Measurements from ENCODE around the gene OR2F2.

Gene OR2F2

GRCh38 chr7:143934526-143935325 is at the start of gene OR2F2:
OR2F2 (plus strand) TSS chr7:143935233; CDS start chr7:143935233, 0 bp downstream.
- in situ Hi-C loops (cut with HindIII; ENCODE audit: low pct_ligation_motif_present, low pct_unique_long_range_greater_than_20kb, low sequenced_read_pairs): no loop called here
- no peak for DNase-seq

- in situ Hi-C loops (cut with HindIII; ENCODE audit: low pct_ligation_motif_present, low pct_unique_long_range_greater_than_20kb, low sequenced_read_pairs): no loop called here
- DNase-seq: no peak
Observed at GRCh38 chr7:143885951-143886350, 49.1 kb upstream of the OR2F2 start.

- in situ Hi-C loops (cut with HindIII; ENCODE audit: low pct_ligation_motif_present, low pct_unique_long_range_greater_than_20kb, low sequenced_read_pairs): no loop called here
- no peak for DNase-seq
Observed at GRCh38 chr7:143886826-143887477, 48.1 kb upstream of the OR2F2 start.

- in situ Hi-C loops (cut with HindIII; ENCODE audit: low pct_ligation_motif_present, low pct_unique_long_range_greater_than_20kb, low sequenced_read_pairs): no loop called here
- no peak for DNase-seq
Observed at GRCh38 chr7:143889068-143889467, 46.0 kb upstream of the OR2F2 start.

- no peak for DNase-seq
- in situ Hi-C loops (cut with HindIII; ENCODE audit: low pct_ligation_motif_present, low pct_unique_long_range_greater_than_20kb, low sequenced_read_pairs): no loop called here
Observed at GRCh38 chr7:143890558-143890957, 44.5 kb upstream of the OR2F2 start.

- in situ Hi-C loops (cut with HindIII; ENCODE audit: low pct_ligation_motif_present, low pct_unique_long_range_greater_than_20kb, low sequenced_read_pairs): no loop called here
Observed at GRCh38 chr7:143891457-143891856, 43.6 kb upstream of the OR2F2 start.

GRCh38 chr7:143892527-143893300 is 42.3 kb upstream of the OR2F2 start:
- in situ Hi-C loops (cut with HindIII; ENCODE audit: low pct_ligation_motif_present, low pct_unique_long_range_greater_than_20kb, low sequenced_read_pairs): no loop called here
- peak; percentile 87 for DNase-seq

More at GRCh38 chr7:143891457-143891856, 43.6 kb upstream of the OR2F2 start:
- DNase-seq: no peak

GRCh38 chr7:143896667-143897066 is 38.4 kb upstream of the OR2F2 start:
- DNase-seq: no peak
- in situ Hi-C loops (cut with HindIII; ENCODE audit: low pct_ligation_motif_present, low pct_unique_long_range_greater_than_20kb, low sequenced_read_pairs): no loop called here

GRCh38 chr7:143898810-143899209 is 36.2 kb upstream of the OR2F2 start:
- in situ Hi-C loops (cut with HindIII; ENCODE audit: low pct_ligation_motif_present, low pct_unique_long_range_greater_than_20kb, low sequenced_read_pairs): no loop called here
- no peak for DNase-seq

GRCh38 chr7:143900230-143900766 is 34.7 kb upstream of the OR2F2 start:
- in situ Hi-C loops (cut with HindIII; ENCODE audit: low pct_ligation_motif_present, low pct_unique_long_range_greater_than_20kb, low sequenced_read_pairs): no loop called here
- DNase-seq: peak; percentile 55

- no peak for DNase-seq
- in situ Hi-C loops (cut with HindIII; ENCODE audit: low pct_ligation_motif_present, low pct_unique_long_range_greater_than_20kb, low sequenced_read_pairs): no loop called here
Observed at GRCh38 chr7:143901332-143901667, 33.7 kb upstream of the OR2F2 start.

GRCh38 chr7:143901668-143902331 is 33.2 kb upstream of the OR2F2 start, which contains the start of gene TCAF1:
TCAF1 (minus strand) TSS chr7:143902176; CDS start chr7:143876608, 25,568 bp downstream.
- in situ Hi-C loops (cut with HindIII; ENCODE audit: low pct_ligation_motif_present, low pct_unique_long_range_greater_than_20kb, low sequenced_read_pairs): no loop called here
- DNase-seq: peak; percentile 98

GRCh38 chr7:143902332-143902899 is 32.6 kb upstream of the OR2F2 start:
- in situ Hi-C loops (cut with HindIII; ENCODE audit: low pct_ligation_motif_present, low pct_unique_long_range_greater_than_20kb, low sequenced_read_pairs): no loop called here
- DNase-seq: no peak

GRCh38 chr7:143905509-143905908 is 29.5 kb upstream of the OR2F2 start:
- DNase-seq: no peak
- in situ Hi-C loops (cut with HindIII; ENCODE audit: low pct_ligation_motif_present, low pct_unique_long_range_greater_than_20kb, low sequenced_read_pairs): no loop called here

- DNase-seq: no peak
- in situ Hi-C loops (cut with HindIII; ENCODE audit: low pct_ligation_motif_present, low pct_unique_long_range_greater_than_20kb, low sequenced_read_pairs): no loop called here
Observed at GRCh38 chr7:143906151-143906550, 28.9 kb upstream of the OR2F2 start.

GRCh38 chr7:143906895-143907294 is 28.1 kb upstream of the OR2F2 start:
- in situ Hi-C loops (cut with HindIII; ENCODE audit: low pct_ligation_motif_present, low pct_unique_long_range_greater_than_20kb, low sequenced_read_pairs): no loop called here
- no peak for DNase-seq

GRCh38 chr7:143908120-143908519 is 26.9 kb upstream of the OR2F2 start:
- DNase-seq: no peak

GRCh38 chr7:143909863-143910262 is 25.2 kb upstream of the OR2F2 start:
- in situ Hi-C loops (cut with HindIII; ENCODE audit: low pct_ligation_motif_present, low pct_unique_long_range_greater_than_20kb, low sequenced_read_pairs): no loop called here
- DNase-seq: no peak

More at GRCh38 chr7:143908120-143908519, 26.9 kb upstream of the OR2F2 start:
- in situ Hi-C loops (cut with HindIII; ENCODE audit: low pct_ligation_motif_present, low pct_unique_long_range_greater_than_20kb, low sequenced_read_pairs): no loop called here
